GM19395 (cell line): ENCODE results near the gene PCSK9.

ENCODE experiments used
- ATAC-seq: cut with Tn5 transposase; IDR thresholded peaks from one replicate; pipeline ENCODE4 v1.9.1; 2021; ENCODE audit warnings: mild to moderate bottlenecking, moderate library complexity; ENCODE audit not compliant: unreplicated experiment

PCSK9 gene

DNA sequence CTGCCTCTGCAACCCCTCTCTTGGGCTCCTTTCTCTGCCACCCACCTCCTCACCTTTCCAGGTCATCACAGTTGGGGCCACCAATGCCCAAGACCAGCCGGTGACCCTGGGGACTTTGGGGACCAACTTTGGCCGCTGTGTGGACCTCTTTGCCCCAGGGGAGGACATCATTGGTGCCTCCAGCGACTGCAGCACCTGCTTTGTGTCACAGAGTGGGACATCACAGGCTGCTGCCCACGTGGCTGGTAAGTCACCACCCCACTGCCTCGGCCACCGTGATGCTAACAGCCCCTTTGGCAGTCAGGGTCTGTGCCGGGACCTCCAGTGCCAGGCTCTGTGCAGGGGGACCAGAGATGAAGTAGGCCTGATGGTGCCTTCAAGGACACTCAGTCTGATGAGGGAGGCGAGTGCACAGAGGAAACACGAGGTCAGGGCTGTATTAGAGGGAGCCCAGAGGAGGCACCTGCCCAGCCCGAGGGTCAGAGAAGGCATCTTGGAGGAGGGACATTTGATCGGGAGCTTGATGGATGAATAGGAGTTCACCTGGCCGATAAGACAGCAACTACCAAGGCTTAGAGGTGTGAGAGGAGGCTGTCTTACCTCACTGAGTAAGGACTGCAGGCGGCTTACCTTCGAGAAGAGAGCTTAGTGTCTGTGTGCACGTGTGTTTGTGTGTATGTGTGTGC is 18.1 kb downstream of the PCSK9 start:
- ATAC-seq = no peak

DNA sequence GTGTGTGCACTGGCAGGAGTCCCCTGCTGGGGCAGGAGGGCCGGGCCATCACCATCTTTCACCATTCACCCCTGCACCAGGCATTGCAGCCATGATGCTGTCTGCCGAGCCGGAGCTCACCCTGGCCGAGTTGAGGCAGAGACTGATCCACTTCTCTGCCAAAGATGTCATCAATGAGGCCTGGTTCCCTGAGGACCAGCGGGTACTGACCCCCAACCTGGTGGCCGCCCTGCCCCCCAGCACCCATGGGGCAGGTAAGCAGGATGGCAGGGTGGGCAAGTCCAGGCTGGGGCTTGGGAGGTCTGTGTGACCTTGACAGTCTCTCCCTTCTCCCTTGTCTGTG is 18.6 kb downstream of the PCSK9 start:
- ATAC-seq = no peak

DNA sequence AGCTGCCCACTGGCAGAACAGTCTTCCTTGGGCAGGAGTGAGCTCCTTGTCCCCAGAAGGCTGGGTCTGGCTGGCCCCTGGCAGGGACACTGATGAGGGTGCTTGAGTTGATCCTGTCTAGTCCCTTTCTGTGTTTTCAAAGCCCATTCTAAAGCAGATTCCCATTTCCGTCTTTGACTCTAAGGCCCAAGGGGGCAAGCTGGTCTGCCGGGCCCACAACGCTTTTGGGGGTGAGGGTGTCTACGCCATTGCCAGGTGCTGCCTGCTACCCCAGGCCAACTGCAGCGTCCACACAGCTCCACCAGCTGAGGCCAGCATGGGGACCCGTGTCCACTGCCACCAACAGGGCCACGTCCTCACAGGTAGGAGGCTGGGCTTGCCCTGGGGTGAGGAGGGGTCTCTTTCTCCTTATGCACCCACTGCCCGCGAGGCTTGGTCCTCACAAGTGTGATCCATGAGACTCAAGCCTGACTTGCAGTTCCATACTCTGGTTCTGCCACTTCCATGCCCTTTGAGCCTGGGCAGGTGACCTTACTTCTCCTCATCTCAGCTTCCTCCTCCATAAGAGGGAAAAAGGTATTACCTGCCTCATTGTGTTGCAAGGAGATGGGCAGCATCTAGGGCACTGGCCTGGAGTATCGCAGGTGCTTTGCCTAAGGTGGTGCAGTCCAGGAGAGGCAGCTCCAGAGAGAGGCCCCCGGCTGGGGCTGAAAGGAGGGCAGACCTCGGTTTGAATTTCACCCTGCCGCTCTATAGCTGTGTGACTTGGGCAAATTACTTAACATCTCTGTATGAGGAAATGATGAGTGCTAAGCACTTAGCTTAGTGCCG is 20.2 kb downstream of the PCSK9 start:
- ATAC-seq = no peak

DNA sequence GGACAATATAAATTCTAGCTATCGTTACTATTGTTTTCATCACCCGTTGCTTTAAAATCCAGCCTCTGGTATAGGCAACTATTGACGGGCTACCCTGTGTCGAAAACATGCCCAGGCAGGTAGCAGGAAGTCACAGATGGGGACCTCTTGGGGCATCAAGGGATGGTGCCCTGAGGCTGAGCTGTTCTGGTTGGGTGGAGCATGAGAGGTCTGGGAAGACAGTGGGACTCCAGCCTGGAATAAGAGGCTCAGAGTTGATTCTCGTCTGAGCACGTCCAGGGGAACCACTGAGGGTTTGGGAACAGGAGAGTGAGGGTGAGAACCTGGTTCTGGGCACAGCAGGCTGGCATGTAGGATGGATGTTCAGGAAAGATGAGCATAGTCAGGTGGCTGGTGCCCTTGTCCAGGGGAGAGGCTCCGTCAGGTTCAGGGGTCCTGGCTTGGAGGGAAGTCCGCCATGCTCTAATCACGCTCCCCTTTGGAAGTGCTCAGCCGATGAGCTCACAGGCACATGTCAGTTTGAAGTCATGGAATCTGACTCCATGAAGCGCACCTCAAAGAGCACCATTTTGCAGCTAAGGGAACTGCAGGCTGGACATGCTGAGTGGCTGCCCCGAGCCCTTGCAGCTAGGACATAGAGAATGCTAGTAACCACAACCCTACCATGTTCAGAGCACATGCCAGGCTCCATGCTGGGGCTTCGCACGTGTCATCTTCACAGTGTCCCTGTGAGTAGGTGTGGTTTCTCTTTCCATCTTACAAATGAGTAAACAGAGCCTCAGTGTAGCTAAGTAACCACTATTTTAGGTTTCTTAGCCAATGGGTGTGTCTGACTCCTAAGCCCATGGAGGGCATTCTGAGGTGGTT is 21.0 kb downstream of the PCSK9 start:
- ATAC-seq = peak; percentile 57

DNA sequence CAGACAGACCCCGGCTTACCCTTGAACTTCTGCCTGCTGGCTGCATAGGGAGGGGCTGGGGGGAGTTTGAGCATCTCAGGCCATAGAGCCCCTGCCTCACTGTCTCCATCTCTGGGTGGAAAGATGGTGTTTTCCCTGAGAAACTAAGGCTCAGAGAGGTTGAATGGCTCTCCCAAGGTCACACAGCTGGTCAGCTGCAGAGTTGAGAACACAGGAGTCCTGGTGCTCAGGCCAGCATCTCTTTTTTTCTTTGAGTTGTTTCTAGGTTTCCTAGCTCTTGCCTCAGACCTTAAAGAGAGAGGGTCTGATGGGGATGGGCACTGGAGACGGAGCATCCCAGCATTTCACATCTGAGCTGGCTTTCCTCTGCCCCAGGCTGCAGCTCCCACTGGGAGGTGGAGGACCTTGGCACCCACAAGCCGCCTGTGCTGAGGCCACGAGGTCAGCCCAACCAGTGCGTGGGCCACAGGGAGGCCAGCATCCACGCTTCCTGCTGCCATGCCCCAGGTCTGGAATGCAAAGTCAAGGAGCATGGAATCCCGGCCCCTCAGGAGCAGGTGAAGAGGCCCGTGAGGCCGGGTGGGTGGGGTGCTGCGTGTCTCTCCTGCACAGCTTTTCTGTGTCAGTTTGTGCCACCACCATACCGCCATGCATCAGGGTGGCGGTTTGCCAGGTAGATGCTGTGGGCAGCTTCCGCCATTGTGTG is 21.8 kb downstream of the PCSK9 start:
- no peak for ATAC-seq

DNA sequence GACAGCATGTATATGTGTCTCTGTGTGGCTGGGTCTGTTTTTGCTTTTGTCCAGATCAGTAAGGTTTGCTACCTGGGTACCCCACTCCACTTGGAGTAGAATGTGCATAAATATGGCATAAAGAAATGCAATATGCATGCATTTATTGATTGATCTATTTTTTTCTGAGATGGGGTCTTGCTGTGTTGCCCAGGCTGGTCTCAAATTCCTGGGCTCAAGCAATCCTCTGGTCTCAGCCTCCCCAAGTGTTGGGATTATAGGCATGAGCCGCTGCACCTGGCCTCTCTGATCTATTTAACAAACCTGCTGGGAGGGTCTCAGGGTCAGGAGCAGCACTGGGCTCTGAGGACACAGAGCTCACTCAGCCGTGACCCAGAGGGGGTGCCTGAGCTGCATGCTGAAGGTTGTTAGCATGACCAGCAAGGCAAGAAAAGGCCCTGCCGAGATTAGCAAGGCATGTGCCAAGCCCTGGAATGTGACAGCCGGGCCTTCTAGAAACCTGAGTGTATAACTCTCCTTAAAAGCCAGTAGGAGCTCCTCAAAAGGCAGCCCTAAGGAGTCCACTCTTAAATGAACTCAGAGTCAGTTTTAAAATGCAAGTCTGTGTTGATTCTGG is 22.5 kb downstream of the PCSK9 start:
- ATAC-seq = no peak

DNA sequence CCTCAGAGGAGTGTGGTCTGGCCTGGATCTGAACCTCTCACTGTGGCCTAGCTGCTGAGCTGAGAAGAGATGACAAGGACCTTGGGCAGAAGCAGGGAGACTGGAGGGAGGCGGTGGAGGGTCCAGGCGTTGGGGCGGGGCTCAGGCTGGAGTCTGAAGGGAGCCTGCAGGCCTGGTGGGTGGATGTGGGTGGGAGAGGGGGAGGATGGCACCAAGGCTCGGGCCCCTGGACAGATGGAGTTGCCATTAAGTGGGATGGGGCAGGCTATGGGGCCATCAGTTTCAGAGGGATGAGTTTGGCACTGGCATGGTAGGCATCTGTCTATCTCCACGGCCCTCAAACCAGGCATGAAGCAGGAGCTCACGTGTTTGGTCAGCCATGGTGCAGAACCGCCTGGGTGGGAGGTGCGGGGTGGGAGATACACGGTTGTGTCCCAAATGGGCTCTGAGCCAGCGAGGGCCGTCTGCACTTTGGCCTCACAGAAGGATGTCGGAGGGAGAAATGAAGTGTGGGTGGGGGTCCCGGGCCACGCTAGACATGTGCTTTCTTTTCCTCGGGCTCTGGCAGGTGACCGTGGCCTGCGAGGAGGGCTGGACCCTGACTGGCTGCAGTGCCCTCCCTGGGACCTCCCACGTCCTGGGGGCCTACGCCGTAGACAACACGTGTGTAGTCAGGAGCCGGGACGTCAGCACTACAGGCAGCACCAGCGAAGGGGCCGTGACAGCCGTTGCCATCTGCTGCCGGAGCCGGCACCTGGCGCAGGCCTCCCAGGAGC is 23.6 kb downstream of the PCSK9 start:
- no peak for ATAC-seq

DNA sequence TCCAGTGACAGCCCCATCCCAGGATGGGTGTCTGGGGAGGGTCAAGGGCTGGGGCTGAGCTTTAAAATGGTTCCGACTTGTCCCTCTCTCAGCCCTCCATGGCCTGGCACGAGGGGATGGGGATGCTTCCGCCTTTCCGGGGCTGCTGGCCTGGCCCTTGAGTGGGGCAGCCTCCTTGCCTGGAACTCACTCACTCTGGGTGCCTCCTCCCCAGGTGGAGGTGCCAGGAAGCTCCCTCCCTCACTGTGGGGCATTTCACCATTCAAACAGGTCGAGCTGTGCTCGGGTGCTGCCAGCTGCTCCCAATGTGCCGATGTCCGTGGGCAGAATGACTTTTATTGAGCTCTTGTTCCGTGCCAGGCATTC is 24.2 kb downstream of the PCSK9 start:
- no peak for ATAC-seq

DNA sequence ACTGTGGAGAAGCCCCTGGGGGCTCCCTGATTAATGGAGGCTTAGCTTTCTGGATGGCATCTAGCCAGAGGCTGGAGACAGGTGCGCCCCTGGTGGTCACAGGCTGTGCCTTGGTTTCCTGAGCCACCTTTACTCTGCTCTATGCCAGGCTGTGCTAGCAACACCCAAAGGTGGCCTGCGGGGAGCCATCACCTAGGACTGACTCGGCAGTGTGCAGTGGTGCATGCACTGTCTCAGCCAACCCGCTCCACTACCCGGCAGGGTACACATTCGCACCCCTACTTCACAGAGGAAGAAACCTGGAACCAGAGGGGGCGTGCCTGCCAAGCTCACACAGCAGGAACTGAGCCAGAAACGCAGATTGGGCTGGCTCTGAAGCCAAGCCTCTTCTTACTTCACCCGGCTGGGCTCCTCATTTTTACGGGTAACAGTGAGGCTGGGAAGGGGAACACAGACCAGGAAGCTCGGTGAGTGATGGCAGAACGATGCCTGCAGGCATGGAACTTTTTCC is 24.8 kb downstream of the PCSK9 start:
- no peak for ATAC-seq

DNA sequence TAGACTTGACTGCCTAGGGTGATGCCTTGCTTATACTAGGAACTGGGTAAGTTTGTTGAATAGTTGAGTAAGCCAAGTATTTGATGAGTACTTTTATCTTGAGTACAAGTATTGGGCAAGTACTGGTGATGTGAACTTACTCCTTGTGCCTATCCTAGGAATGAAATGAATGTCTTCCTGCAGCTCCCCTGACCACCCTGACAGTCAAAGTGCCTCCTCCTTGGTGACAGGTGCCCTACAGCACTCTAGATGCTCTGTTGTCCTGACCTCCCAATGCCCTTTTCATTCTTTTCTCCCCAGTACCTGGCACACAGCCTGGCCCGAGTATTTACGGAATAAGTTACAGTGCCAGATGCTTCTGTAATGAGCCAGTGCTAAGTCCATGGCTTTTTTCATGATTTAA is 25.5 kb downstream of the PCSK9 start:
- ATAC-seq = no peak

DNA sequence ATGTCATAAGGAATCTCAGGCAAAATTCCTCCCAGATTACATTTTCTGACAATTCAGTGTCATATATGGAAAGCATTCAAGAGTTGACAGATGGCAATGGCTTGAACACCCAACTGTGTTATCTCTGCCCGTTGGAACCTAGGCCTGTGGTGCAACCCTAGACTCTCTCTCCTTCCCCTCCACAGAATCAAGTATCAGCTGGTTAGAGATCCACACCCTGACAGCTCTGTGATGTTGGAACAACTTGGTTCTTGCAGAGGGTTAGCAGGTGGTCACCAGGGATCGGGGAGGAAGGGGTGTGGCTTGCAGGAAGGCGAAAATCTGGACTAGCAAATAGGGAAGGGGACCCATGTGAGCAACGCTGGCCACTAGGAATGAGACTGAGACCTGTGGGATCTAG is 26.3 kb downstream of the PCSK9 start:
- no peak for ATAC-seq

DNA sequence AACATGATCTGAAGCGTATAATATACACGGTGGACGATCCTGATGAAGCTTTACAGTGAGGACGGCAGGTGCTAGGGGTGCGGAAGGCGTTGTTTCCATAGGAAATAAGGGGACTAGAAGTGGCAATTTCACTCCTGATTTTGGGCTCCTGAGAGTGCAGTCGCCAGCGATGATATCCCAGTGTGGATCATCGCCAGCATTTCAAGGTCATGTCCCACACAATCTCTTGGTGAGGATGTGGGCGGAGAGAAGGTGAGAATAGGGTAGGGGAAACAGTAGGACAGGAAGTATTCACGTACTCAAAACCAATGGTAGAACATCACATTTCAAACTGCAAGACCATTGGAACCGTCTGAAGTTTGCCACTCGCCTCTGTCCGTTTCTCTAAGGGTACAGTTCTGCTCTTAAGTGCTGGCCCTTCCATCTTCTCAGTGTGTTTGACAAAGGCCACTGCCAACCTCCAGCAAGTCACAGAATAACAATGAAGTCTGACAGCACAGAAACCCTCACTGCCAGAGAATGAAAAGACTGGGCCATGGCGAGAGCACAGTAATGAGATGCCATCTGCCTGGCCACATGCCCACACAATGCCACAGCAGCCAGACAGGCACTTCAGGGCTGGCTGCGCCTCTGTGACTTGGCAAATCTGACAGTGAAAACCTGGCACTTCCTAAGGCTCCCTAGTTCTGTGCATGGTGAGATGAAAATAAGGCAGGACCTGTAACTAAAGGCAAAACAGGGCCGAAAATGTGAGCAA is 27.9 kb downstream of the PCSK9 start:
- no peak for ATAC-seq

DNA sequence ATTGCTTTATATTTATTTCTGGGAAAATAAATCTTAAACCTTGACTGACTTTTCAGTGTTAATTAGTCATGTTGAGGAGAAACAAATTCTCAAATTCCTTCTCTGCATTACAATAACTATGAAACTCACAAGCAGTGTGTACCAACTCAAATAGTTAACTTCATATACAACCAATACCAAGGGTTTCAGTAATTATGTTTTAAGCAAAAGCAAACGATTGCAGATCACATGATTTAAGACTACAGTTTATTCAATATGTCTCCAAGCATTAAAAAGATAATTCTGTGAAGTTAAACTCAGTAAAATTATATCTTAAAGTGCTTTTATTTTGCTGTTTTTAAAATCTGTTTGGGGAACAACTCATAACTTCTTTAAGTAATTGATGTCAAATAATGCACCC is 28.6 kb downstream of the PCSK9 start:
- no peak for ATAC-seq

DNA sequence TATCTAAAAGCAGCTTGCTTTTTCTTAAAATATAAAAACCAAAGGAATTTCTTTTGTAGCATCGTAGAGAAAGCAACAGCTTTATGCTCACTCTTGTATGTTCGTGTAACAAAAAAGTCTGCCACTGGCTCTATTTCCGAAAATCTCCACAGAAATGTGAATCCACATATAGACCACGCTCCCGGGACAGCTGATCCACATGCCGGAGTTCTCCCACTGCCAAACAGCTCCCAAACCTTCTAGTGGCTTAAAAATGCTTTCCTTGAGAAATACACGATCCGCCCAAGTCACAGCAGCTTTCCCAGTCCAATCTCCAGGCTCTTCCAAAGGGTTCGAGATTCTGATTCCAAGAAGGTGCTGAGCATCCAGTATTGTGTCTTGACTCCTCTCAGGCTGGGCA is 29.3 kb downstream of the PCSK9 start:
- no peak for ATAC-seq

DNA sequence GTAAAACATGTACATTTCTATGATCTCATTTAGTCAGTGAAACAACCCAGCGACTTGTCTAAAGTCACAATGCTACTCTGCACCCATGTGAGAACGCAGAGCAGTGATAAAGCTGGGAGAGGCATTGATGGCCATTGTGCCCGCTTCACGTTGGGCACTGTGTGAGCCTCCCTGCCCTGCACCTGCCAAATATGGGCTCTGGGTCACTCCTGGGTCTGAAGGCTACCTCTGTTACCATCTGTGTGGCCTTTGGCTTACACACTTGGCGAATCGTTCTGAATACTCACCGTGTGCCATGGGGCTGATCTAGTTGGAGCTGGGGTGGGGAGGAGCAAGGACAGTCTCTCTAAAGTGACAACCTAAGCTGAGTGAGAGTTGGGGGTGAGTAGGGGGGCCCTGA is 29.9 kb downstream of the PCSK9 start:
- no peak for ATAC-seq

DNA sequence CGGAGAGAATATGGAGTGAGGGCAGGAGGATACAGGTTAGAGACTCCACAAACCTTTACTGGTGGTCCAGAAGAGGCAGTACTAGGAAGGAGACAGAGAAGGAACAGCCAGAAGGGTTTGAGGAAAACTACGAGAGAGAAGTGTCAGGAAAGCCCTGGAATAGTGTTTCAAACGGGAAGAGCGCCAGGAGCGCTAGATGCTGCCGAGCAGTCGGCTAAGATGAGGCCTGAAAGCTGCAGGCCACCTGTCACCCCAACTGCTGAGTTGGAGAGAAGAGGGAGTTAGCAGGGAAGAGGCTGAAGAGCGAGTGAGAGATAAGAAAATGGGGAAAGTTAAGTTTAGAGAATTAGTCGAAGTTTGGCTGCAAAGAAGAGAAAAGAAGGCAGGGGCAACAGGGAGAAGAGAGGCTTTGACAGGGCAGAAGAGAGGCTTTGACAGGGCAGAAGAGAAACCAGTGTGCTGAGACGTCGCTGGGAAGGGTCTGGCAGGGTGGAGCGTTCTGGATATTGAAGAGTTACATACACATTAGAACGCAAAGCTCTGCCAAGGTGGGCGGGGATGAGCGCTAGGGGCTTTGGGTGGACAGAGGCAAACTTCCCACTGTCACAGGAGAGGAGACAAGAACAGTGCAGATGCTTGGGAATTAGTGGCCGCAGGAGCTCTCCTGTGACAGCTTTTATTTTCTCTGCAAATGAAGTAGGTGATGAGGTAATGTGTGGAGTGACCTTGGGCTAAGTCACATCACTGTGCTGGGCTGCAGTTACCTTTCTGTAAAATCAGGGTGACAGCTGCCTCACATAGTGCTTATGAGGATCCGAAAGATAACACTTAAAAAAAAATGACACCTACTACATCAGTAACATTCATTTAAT is 31.2 kb downstream of the PCSK9 start:
- ATAC-seq = no peak

DNA sequence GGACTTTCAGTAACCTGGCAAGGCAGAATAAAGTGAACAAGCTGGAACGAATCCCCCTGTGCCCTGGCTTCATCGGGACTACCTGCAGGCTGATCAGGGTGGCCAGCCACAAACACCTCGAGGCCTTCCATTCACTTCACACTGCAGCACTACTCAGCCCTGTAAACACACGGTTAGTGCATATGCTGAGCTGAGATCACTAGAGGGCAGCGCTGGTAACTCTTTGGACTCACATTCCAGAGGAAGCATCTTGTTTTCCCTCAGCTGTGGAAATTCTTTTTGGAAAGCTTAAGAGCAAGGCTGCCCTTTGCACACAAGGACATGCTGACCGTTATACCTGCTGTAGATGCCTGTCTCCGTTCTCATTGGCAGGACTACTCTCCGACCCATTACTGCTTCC is 32.1 kb downstream of the PCSK9 start:
- ATAC-seq = no peak
